Liver (tissue), 3 donors: Measurements from ENCODE around the gene BTBD1.

Source experiments
- RAD21 ChIP-seq, 2 donors: IDR thresholded peaks; 2 replicates each; pipeline ENCODE4 v1.6.1; 2016; ENCODE audit warnings: antibody characterized with exemption in 2 of 2, mild to moderate bottlenecking in 2 of 2
- TF ChIP-seq, protein P1 (sequence below): fragments of 150-350 bp; IDR thresholded peaks from 2 replicates; pipeline ENCODE4 v1.5.1; 2017; ENCODE audit warnings: improper control_type of control experiment, low read depth, low read length; ENCODE audit not compliant: missing input control
- TF ChIP-seq, protein P2 (sequence below): IDR thresholded peaks from 2 replicates; pipeline ENCODE4 v1.6.1; 2016; ENCODE audit warnings: antibody characterized with exemption
- donor health status: healthy.
- donor health status: healthy.

DNA sequence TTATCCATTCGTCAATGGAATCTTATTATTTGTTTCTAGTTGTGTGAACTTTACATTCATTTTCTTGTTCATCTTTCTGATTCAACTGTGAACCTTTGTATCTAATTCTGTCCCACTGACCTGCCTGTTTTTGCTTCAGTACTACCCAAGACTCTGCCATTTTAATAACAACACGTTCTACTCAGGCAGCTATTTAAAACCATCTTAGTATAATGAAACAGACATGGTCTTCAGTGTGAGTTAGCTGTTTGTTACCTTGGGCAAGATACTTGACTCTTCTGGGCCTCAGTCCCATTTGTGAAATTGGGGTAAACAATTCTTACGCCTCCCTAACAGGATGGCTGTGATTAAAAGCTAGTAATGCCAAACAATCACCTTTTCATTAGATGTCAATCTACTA, 1.6 kb downstream of the BTBD1 start:
- TF ChIP-seq, protein P1, sequence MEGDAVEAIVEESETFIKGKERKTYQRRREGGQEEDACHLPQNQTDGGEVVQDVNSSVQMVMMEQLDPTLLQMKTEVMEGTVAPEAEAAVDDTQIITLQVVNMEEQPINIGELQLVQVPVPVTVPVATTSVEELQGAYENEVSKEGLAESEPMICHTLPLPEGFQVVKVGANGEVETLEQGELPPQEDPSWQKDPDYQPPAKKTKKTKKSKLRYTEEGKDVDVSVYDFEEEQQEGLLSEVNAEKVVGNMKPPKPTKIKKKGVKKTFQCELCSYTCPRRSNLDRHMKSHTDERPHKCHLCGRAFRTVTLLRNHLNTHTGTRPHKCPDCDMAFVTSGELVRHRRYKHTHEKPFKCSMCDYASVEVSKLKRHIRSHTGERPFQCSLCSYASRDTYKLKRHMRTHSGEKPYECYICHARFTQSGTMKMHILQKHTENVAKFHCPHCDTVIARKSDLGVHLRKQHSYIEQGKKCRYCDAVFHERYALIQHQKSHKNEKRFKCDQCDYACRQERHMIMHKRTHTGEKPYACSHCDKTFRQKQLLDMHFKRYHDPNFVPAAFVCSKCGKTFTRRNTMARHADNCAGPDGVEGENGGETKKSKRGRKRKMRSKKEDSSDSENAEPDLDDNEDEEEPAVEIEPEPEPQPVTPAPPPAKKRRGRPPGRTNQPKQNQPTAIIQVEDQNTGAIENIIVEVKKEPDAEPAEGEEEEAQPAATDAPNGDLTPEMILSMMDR, result no peak
- TF ChIP-seq RAD21 (IDR thresholded peaks at IDR 0.05), result no peak
- TF ChIP-seq, protein P2, sequence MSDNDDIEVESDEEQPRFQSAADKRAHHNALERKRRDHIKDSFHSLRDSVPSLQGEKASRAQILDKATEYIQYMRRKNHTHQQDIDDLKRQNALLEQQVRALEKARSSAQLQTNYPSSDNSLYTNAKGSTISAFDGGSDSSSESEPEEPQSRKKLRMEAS, result no peak
